HepG2 (cell line): ENCODE data around the gene SPATA33. TPM values are rescaled to one million over a fixed set of nuclear protein-coding genes. Genes with fewer than 3 reads are reported as not detected.

ENCODE experiments used
- CHD4 ChIP-seq: fragments of 200-600 bp; sonication (generic); IDR thresholded peaks from 2 replicates; pipeline ENCODE4 v1.7.0; 2017; ENCODE audit warnings: mild to moderate bottlenecking, low read length, borderline replicate concordance
- FLYWCH1 ChIP-seq: sonication (generic); formaldehyde crosslinking; IDR thresholded peaks from 2 replicates; pipeline ENCODE4 v1.8.1; 2023; ENCODE audit warnings: mild to moderate bottlenecking, missing genetic modification reagents
- FOXM1 ChIP-seq: sonication (generic); formaldehyde crosslinking; IDR thresholded peaks from 2 replicates; pipeline ENCODE4 v1.5.0; 2020; ENCODE audit warnings: missing genetic modification reagents
- KMT2B ChIP-seq: IDR thresholded peaks from 2 replicates; pipeline ENCODE4 v1.6.1; 2016; ENCODE audit warnings: missing genetic modification reagents, missing compliant biosample characterization
- MEIS1 ChIP-seq: sonication (generic); formaldehyde crosslinking; IDR thresholded peaks from 2 replicates; pipeline ENCODE4 v1.9.0; 2021; ENCODE audit warnings: mild to moderate bottlenecking, missing genetic modification reagents, moderate library complexity, borderline replicate concordance
- MEIS2 ChIP-seq: sonication (generic); formaldehyde crosslinking; IDR thresholded peaks from 2 replicates; pipeline ENCODE4 v1.9.0; 2021; ENCODE audit warnings: mild to moderate bottlenecking, missing genetic modification reagents
- PHF21A ChIP-seq: sonication (generic); formaldehyde crosslinking; IDR thresholded peaks from 2 replicates; pipeline ENCODE4 v1.5.0; 2020; ENCODE audit warnings: mild to moderate bottlenecking, missing genetic modification reagents
- SMAD3 ChIP-seq: sonication (generic); formaldehyde crosslinking; IDR thresholded peaks from 2 replicates; pipeline ENCODE4 v1.4.0; 2020; ENCODE audit warnings: missing genetic modification reagents
- SP2 ChIP-seq: sonication (generic); formaldehyde crosslinking; IDR thresholded peaks from 2 replicates; pipeline ENCODE4 v1.5.1; 2020; ENCODE audit warnings: mild to moderate bottlenecking, missing genetic modification reagents
- SRSF9 ChIP-seq: fragments of 200-400 bp; formaldehyde crosslinking; IDR thresholded peaks from 2 replicates; pipeline ENCODE4 v1.6.1; 2018; ENCODE audit warnings: borderline replicate concordance, mild to moderate bottlenecking, low read depth, low read length; ENCODE audit not compliant: insufficient read depth, poor library complexity, severe bottlenecking
- TCF12 ChIP-seq, 2 experiments: fragments of 450-650 bp in 1 of 2; sonication (generic) in 1 of 2; formaldehyde crosslinking in 1 of 2; IDR thresholded peaks; 2 replicates each; pipeline versions ENCODE4 v1.6.1 to v1.8.0; 2017 to 2022; ENCODE audit warnings: antibody characterized with exemption in 1 of 2, mild to moderate bottlenecking in 1 of 2, missing genetic modification reagents in 1 of 2, moderate library complexity in 1 of 2
- TGIF2 ChIP-seq: IDR thresholded peaks from 2 replicates; pipeline ENCODE4 v1.6.1; 2016; ENCODE audit warnings: control low read depth, missing compliant biosample characterization
- ZBTB20 ChIP-seq: sonication (generic); formaldehyde crosslinking; IDR thresholded peaks from 2 replicates; pipeline ENCODE4 v1.8.1; 2023; ENCODE audit warnings: missing genetic modification reagents, low read depth, mild to moderate bottlenecking, borderline replicate concordance
- ZNF317 ChIP-seq: sonication (generic); formaldehyde crosslinking; IDR thresholded peaks from 2 replicates; pipeline ENCODE4 v1.5.0; 2020; ENCODE audit warnings: mild to moderate bottlenecking, missing genetic modification reagents
- ZNF367 ChIP-seq: sonication (generic); formaldehyde crosslinking; IDR thresholded peaks from 2 replicates; pipeline ENCODE4 v1.4.0; 2020; ENCODE audit warnings: missing genetic modification reagents, borderline replicate concordance
- ZNF431 ChIP-seq: sonication (generic); formaldehyde crosslinking; IDR thresholded peaks from 2 replicates; pipeline ENCODE4 v1.9.0; 2022; ENCODE audit warnings: missing genetic modification reagents, low read depth, mild to moderate bottlenecking, borderline replicate concordance
- ZNF432 ChIP-seq: sonication (generic); formaldehyde crosslinking; IDR thresholded peaks from 2 replicates; pipeline ENCODE4 v1.5.0; 2020; ENCODE audit warnings: missing genetic modification reagents, mild to moderate bottlenecking, borderline replicate concordance
- ZNF484 ChIP-seq: sonication (generic); formaldehyde crosslinking; IDR thresholded peaks from 2 replicates; pipeline ENCODE4 v1.5.1; 2020; ENCODE audit warnings: mild to moderate bottlenecking, low read depth, missing genetic modification reagents, borderline replicate concordance
- ZNF619 ChIP-seq: sonication (generic); formaldehyde crosslinking; IDR thresholded peaks from 2 replicates; pipeline ENCODE4 v1.4.0; 2020; ENCODE audit warnings: mild to moderate bottlenecking, missing genetic modification reagents
- ZNF777 ChIP-seq: sonication (generic); formaldehyde crosslinking; IDR thresholded peaks from 2 replicates; pipeline ENCODE4 v1.4.0; 2020; ENCODE audit warnings: missing genetic modification reagents
- ZNF883 ChIP-seq: sonication (generic); formaldehyde crosslinking; IDR thresholded peaks from 2 replicates; pipeline ENCODE4 v1.5.1; 2020; ENCODE audit warnings: mild to moderate bottlenecking, missing genetic modification reagents; ENCODE audit errors: not compliant biosample characterization
- polyA plus RNA-seq, 8 experiments: library from polyadenylated mRNA; depleted of rRNA in 3 of 8; stranded (reverse) in 7 of 8; unstranded in 1 of 8; fragments of >200 nt; fragmentation: Illumina TruSeq in 4 of 8; extraction: Trizol in 4 of 8; gene quantifications; 2 replicates each; pipeline versions ENCODE4 v1.2.1 to v1.2.3, GENCODE V29; 2011 to 2016; ENCODE audit warnings: low read depth in 4 of 8, missing spikeins in 1 of 8, mixed read lengths in 1 of 8; ENCODE audit not compliant: insufficient read depth in 1 of 8
- total RNA-seq, 5 experiments: library from RNA; depleted of rRNA; stranded (reverse); fragments of >200 nt; fragmentation: Illumina TruSeq; extraction: Trizol; gene quantifications; 2 replicates each; pipeline ENCODE4 v1.2.3, GENCODE V29; 2016; ENCODE audit warnings: low read depth in 1 of 5
- TF ChIP-seq, protein P1 (sequence below): sonication (generic); formaldehyde crosslinking; IDR thresholded peaks from 2 replicates; pipeline ENCODE4 v1.8.1; 2023; ENCODE audit warnings: mild to moderate bottlenecking, inconsistent platforms, moderate library complexity, missing genetic modification reagents, borderline replicate concordance
- TF ChIP-seq, protein P2 (sequence below): IDR thresholded peaks from 2 replicates; pipeline ENCODE4 v1.6.1; 2012; ENCODE audit warnings: low read depth, low read length, improper control_type of control experiment
- TF ChIP-seq, protein P3 (sequence below): sonication (generic); formaldehyde crosslinking; IDR thresholded peaks from 2 replicates; pipeline ENCODE4 v1.4.0; 2020; ENCODE audit warnings: missing genetic modification reagents

SPATA33 gene
- total and polyA plus RNA-seq, 2 of the 13 experiments (the other 11 are each of a cell fraction or from before 2014, with no cell fraction given), result 5.7 to 11.0 TPM

DNA sequence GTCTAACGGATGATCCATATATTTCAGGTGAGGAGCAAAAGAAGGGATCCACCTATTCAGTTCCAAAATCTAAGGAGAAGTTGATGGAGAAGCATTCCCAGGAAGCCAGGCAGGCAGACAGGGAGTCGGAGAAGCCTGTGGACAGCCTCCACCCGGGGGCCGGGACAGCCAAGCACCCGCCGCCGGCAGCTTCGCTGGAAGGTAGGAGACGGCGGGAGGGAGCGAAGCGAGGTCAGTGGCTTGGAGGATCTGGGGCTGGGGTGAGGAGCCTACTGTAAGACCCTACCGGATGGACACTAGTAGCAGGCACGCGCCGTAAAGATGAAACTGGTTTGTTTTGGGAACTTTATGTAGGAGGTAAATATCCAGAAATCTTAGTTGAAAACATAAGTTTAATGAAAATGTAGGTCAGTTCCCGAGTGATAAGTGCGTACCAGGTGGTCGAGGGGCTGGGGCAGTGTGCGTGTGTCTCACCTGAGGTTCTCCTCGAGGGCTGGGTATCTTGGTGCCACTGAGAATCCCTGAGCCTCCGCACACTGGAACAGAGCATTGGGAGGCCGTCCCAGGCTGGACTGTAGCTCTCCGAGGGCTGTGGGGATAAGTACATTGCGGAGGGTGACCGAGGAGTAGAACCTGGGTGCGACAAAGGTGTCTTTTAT is 714 bp downstream of the SPATA33 start (continued):
- 0 out of 2 replicates have a peak, but pooled peaks have one; percentile 26 for TF ChIP-seq SP2
- TF ChIP-seq, protein P1, sequence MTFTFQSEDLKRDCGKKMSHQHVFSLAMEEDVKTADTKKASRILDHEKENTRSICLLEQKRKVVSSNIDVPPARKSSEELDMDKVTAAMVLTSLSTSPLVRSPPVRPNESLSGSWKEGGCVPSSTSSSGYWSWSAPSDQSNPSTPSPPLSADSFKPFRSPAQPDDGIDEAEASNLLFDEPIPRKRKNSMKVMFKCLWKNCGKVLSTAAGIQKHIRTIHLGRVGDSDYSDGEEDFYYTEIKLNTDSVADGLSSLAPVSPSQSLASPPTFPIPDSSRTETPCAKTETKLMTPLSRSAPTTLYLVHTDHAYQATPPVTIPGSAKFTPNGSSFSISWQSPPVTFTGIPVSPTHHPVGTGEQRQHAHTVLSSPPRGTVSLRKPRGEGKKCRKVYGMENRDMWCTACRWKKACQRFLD (CRISPR knock-in tag), result 0 out of 2 replicates have a peak, but pooled peaks have one; percentile 5
- 0 out of 2 replicates have a peak, but pooled peaks have one; percentile 15 for TF ChIP-seq MEIS1 (CRISPR knock-in tag)
- no peak for TF ChIP-seq FLYWCH1 (CRISPR knock-in tag)
- TF ChIP-seq MEIS2, result no peak
- TF ChIP-seq ZNF317, result peak; percentile 39; the same call in 1 of the 2 replicates
- no peak for TF ChIP-seq CHD4
- TF ChIP-seq SRSF9, result no peak
- no peak for TF ChIP-seq SMAD3 (CRISPR knock-in tag)
- peak; percentile 51; the same call in 1 of the 2 replicates for TF ChIP-seq PHF21A (CRISPR knock-in tag)
- no peak for TF ChIP-seq ZNF432 (CRISPR knock-in tag)
- no peak for TF ChIP-seq ZNF431 (CRISPR knock-in tag)
- TF ChIP-seq, protein P2, sequence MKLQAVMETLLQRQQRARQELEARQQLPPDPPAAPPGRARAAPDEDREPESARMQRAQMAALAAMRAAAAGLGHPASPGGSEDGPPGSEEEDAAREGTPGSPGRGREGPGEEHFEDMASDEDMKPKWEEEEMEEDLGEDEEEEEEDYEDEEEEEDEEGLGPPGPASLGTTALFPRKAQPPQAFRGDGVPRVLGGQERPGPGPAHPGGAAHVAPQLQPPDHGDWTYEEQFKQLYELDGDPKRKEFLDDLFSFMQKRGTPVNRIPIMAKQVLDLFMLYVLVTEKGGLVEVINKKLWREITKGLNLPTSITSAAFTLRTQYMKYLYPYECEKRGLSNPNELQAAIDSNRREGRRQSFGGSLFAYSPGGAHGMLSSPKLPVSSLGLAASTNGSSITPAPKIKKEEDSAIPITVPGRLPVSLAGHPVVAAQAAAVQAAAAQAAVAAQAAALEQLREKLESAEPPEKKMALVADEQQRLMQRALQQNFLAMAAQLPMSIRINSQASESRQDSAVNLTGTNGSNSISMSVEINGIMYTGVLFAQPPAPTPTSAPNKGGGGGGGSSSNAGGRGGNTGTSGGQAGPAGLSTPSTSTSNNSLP, result no peak
- TF ChIP-seq ZNF484 (CRISPR knock-in tag), result no peak
- no peak for TF ChIP-seq KMT2B (CRISPR knock-in tag)
- no peak for TF ChIP-seq ZNF619
- TF ChIP-seq, protein P3, sequence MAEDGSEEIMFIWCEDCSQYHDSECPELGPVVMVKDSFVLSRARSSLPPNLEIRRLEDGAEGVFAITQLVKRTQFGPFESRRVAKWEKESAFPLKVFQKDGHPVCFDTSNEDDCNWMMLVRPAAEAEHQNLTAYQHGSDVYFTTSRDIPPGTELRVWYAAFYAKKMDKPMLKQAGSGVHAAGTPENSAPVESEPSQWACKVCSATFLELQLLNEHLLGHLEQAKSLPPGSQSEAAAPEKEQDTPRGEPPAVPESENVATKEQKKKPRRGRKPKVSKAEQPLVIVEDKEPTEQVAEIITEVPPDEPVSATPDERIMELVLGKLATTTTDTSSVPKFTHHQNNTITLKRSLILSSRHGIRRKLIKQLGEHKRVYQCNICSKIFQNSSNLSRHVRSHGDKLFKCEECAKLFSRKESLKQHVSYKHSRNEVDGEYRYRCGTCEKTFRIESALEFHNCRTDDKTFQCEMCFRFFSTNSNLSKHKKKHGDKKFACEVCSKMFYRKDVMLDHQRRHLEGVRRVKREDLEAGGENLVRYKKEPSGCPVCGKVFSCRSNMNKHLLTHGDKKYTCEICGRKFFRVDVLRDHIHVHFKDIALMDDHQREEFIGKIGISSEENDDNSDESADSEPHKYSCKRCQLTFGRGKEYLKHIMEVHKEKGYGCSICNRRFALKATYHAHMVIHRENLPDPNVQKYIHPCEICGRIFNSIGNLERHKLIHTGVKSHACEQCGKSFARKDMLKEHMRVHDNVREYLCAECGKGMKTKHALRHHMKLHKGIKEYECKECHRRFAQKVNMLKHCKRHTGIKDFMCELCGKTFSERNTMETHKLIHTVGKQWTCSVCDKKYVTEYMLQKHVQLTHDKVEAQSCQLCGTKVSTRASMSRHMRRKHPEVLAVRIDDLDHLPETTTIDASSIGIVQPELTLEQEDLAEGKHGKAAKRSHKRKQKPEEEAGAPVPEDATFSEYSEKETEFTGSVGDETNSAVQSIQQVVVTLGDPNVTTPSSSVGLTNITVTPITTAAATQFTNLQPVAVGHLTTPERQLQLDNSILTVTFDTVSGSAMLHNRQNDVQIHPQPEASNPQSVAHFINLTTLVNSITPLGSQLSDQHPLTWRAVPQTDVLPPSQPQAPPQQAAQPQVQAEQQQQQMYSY (CRISPR knock-in tag), result no peak
- TF ChIP-seq FOXM1 (CRISPR knock-in tag), result no peak
- 0 out of 2 replicates have a peak, but pooled peaks have one; percentile 0 for TF ChIP-seq TGIF2 (CRISPR knock-in tag)
- TF ChIP-seq ZNF367 (CRISPR knock-in tag), result no peak
- TF ChIP-seq ZBTB20 (CRISPR knock-in tag), result no peak
- TF ChIP-seq TCF12 (IDR thresholded peaks at IDR 0.05), result no peak
- TF ChIP-seq TCF12 (CRISPR knock-in tag; IDR thresholded peaks at IDR 0.05), result no peak
- TF ChIP-seq ZNF883, result no peak
- no peak for TF ChIP-seq ZNF777 (CRISPR knock-in tag)
